ENCODE data around the gene ANKRD62.
"Not testable (repeated sequence)": the region's sequence is repeated elsewhere in the genome, so short reads cannot be mapped to it uniquely, and the experiment has no call there.

Gene ANKRD62

GRCh38 chr18:12066910-12067511 lies 26.6 kb upstream of the ANKRD62 start:
- no peak for DNase-seq

- DNase-seq, result no peak
Measured at GRCh38 chr18:12067671-12068070, 26.0 kb upstream of the ANKRD62 start.

- not testable (repeated sequence) for DNase-seq
Measured at GRCh38 chr18:12068316-12068949, 25.2 kb upstream of the ANKRD62 start.

GRCh38 chr18:12068950-12069320 lies 24.7 kb upstream of the ANKRD62 start:
- no peak for DNase-seq

GRCh38 chr18:12071066-12071465 lies 22.6 kb upstream of the ANKRD62 start:
- DNase-seq, result not testable (repeated sequence)

GRCh38 chr18:12072996-12073395 lies 20.6 kb upstream of the ANKRD62 start:
- DNase-seq, result no peak

- DNase-seq, result no peak
Measured at GRCh38 chr18:12074736-12075135, 18.9 kb upstream of the ANKRD62 start.

GRCh38 chr18:12076424-12077140 lies 17.1 kb upstream of the ANKRD62 start:
- no peak for DNase-seq

GRCh38 chr18:12077994-12078393 lies 15.6 kb upstream of the ANKRD62 start:
- not testable (repeated sequence) for DNase-seq

GRCh38 chr18:12079491-12080237 lies 14.0 kb upstream of the ANKRD62 start:
- no peak for DNase-seq

GRCh38 chr18:12085136-12085535 lies 8.5 kb upstream of the ANKRD62 start:
- no peak for DNase-seq

- no peak for DNase-seq
Measured at GRCh38 chr18:12085786-12086185, 7.9 kb upstream of the ANKRD62 start.

GRCh38 chr18:12086249-12086648 lies 7.4 kb upstream of the ANKRD62 start:
- no peak for DNase-seq

GRCh38 chr18:12086677-12087470 lies 6.8 kb upstream of the ANKRD62 start:
- no peak for DNase-seq

- DNase-seq, result no peak
Measured at GRCh38 chr18:12087471-12088025, 6.1 kb upstream of the ANKRD62 start.

GRCh38 chr18:12088096-12088495 lies 5.5 kb upstream of the ANKRD62 start:
- DNase-seq, result no peak

GRCh38 chr18:12088731-12089375 lies 4.8 kb upstream of the ANKRD62 start:
- DNase-seq, result no peak

- DNase-seq, result no peak
Measured at GRCh38 chr18:12091538-12092141, 2.0 kb upstream of the ANKRD62 start.

- DNase-seq, result no peak
Measured at GRCh38 chr18:12092398-12093229, 1.0 kb upstream of the ANKRD62 start.

GRCh38 chr18:12098374-12098773 lies 4.7 kb downstream of the ANKRD62 start:
- DNase-seq, result no peak
